Measurements from ENCODE around the gene ENPP7. TPM values are rescaled to one million over a fixed set of nuclear protein-coding genes. Genes with fewer than 3 reads are reported as not detected.
A peak's percentile ranks its signal among the peaks of the same experiment; 100 is the strongest.

Gene ENPP7
- total RNA-seq, 1 experiment from 2014 or later = not detected

- in situ Hi-C loops (cut with HindIII; ENCODE audit: low sequenced_read_pairs) = no loop called here
- no peak for DNase-seq (ENCODE audit: low spot score)
Observed at GRCh38 chr17:79700592-79700991, 30.2 kb upstream of the ENPP7 start.

- in situ Hi-C loops (cut with HindIII; ENCODE audit: low sequenced_read_pairs) = no loop called here
- DNase-seq (ENCODE audit: low spot score) = no peak
Observed at GRCh38 chr17:79702034-79702433, 28.7 kb upstream of the ENPP7 start.

GRCh38 chr17:79702550-79703236 lies 28.1 kb upstream of the ENPP7 start:
- no peak for DNase-seq (ENCODE audit: low spot score)
- in situ Hi-C loops (cut with HindIII; ENCODE audit: low sequenced_read_pairs) = no loop called here

- in situ Hi-C loops (cut with HindIII; ENCODE audit: low sequenced_read_pairs) = no loop called here
- no peak for DNase-seq (ENCODE audit: low spot score)
Observed at GRCh38 chr17:79704691-79705090, 26.1 kb upstream of the ENPP7 start.

GRCh38 chr17:79705674-79706073 lies 25.1 kb upstream of the ENPP7 start:
- no peak for DNase-seq (ENCODE audit: low spot score)
- in situ Hi-C loops (cut with HindIII; ENCODE audit: low sequenced_read_pairs) = no loop called here

GRCh38 chr17:79706931-79707850 lies 23.6 kb upstream of the ENPP7 start:
- in situ Hi-C loops (cut with HindIII; ENCODE audit: low sequenced_read_pairs) = no loop called here
- DNase-seq (ENCODE audit: low spot score) = peak; percentile 89

GRCh38 chr17:79707931-79708891 lies 22.5 kb upstream of the ENPP7 start:
- DNase-seq (ENCODE audit: low spot score) = peak; percentile 75
- in situ Hi-C loops (cut with HindIII; ENCODE audit: low sequenced_read_pairs) = no loop called here

GRCh38 chr17:79711715-79712305 lies 18.9 kb upstream of the ENPP7 start:
- in situ Hi-C loops (cut with HindIII; ENCODE audit: low sequenced_read_pairs) = no loop called here
- DNase-seq (ENCODE audit: low spot score) = no peak

GRCh38 chr17:79713391-79713790 lies 17.4 kb upstream of the ENPP7 start:
- in situ Hi-C loops (cut with HindIII; ENCODE audit: low sequenced_read_pairs) = no loop called here
- no peak for DNase-seq (ENCODE audit: low spot score)

GRCh38 chr17:79714176-79715097 lies 16.3 kb upstream of the ENPP7 start:
- in situ Hi-C loops (cut with HindIII; ENCODE audit: low sequenced_read_pairs) = no loop called here

GRCh38 chr17:79715098-79715942 lies 15.4 kb upstream of the ENPP7 start:
- in situ Hi-C loops (cut with HindIII; ENCODE audit: low sequenced_read_pairs) = no loop called here

More at GRCh38 chr17:79714176-79715097, 16.3 kb upstream of the ENPP7 start:
- no peak for DNase-seq (ENCODE audit: low spot score)

GRCh38 chr17:79715943-79716797 lies 14.6 kb upstream of the ENPP7 start:
- DNase-seq (ENCODE audit: low spot score) = no peak
- in situ Hi-C loops (cut with HindIII; ENCODE audit: low sequenced_read_pairs) = no loop called here

More at GRCh38 chr17:79715098-79715942, 15.4 kb upstream of the ENPP7 start:
- no peak for DNase-seq (ENCODE audit: low spot score)

- no peak for DNase-seq (ENCODE audit: low spot score)
- in situ Hi-C loops (cut with HindIII; ENCODE audit: low sequenced_read_pairs) = no loop called here
Observed at GRCh38 chr17:79720705-79721292, 9.9 kb upstream of the ENPP7 start.

- in situ Hi-C loops (cut with HindIII; ENCODE audit: low sequenced_read_pairs) = no loop called here
- DNase-seq (ENCODE audit: low spot score) = no peak
Observed at GRCh38 chr17:79721993-79722671, 8.6 kb upstream of the ENPP7 start.

- DNase-seq (ENCODE audit: low spot score) = no peak
- in situ Hi-C loops (cut with HindIII; ENCODE audit: low sequenced_read_pairs) = no loop called here
Observed at GRCh38 chr17:79722787-79723186, 8.0 kb upstream of the ENPP7 start.

Measured in G401 (cell line).